ENCODE results near the gene CSMD2.

DNA sequence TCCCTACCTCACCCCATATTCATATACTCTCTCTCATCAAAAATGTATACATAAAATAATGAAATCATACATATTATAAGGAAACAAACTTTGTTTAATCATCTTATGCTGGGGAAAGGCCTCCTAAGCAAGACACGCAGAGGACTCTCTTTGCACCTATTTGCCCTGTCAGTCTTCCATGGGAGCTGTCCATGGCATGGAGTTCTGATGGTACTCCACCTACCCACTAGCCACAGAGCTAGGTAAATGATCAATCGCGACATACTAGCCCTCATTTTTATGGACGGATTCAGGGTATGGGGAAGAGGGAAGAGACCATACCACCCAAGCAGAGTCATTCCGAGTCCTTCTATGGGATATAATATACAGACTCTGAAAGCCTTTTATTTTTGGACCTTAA lies 131.0 kb downstream of the CSMD2 start:
- TF ChIP-seq, protein P1, sequence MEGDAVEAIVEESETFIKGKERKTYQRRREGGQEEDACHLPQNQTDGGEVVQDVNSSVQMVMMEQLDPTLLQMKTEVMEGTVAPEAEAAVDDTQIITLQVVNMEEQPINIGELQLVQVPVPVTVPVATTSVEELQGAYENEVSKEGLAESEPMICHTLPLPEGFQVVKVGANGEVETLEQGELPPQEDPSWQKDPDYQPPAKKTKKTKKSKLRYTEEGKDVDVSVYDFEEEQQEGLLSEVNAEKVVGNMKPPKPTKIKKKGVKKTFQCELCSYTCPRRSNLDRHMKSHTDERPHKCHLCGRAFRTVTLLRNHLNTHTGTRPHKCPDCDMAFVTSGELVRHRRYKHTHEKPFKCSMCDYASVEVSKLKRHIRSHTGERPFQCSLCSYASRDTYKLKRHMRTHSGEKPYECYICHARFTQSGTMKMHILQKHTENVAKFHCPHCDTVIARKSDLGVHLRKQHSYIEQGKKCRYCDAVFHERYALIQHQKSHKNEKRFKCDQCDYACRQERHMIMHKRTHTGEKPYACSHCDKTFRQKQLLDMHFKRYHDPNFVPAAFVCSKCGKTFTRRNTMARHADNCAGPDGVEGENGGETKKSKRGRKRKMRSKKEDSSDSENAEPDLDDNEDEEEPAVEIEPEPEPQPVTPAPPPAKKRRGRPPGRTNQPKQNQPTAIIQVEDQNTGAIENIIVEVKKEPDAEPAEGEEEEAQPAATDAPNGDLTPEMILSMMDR (IDR thresholded peaks at IDR 0.05) = no peak
- TF ChIP-seq POLR2A (IDR thresholded peaks at IDR 0.05) = no peak
